OCI-LY7 (cell line): ENCODE data around the gene PRKN.

Experiments used
- EZH2phosphoT487 ChIP-seq: fragments of 200-600 bp; sonication (generic); IDR thresholded peaks from 2 replicates; pipeline ENCODE4 v1.6.1; 2018; ENCODE audit warnings: low read depth, borderline replicate concordance, mild to moderate bottlenecking, mixed run types, antibody characterized with exemption, low read length, moderate library complexity, mixed read lengths
- TF ChIP-seq, protein P1 (sequence below): fragments of 200-600 bp; sonication (generic); conservative IDR thresholded peaks from 2 replicates; pipeline ENCODE4 v1.5.1; 2014; ENCODE audit warnings: mild to moderate bottlenecking, antibody characterized with exemption, low read length, moderate library complexity, mixed read lengths

DNA sequence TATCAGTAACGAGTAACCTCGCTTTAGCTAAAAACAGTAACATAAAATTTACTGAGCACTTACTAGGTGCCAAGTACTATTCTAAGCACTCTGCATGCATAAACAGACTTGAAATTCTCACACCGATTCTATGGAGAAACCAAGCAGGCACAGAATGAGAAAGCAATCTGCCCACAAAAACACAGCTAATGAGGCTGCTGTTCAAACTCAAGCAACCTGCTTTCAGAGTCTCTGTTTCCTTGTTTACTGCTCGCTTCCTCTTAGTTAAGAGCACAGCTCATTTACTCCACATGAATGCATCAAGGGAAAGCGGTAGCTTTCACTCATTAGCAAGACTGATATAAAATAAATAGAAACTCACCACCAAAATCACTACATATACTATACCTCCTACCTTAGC, 37.4 kb downstream of the PRKN start:
- TF ChIP-seq, protein P1, sequence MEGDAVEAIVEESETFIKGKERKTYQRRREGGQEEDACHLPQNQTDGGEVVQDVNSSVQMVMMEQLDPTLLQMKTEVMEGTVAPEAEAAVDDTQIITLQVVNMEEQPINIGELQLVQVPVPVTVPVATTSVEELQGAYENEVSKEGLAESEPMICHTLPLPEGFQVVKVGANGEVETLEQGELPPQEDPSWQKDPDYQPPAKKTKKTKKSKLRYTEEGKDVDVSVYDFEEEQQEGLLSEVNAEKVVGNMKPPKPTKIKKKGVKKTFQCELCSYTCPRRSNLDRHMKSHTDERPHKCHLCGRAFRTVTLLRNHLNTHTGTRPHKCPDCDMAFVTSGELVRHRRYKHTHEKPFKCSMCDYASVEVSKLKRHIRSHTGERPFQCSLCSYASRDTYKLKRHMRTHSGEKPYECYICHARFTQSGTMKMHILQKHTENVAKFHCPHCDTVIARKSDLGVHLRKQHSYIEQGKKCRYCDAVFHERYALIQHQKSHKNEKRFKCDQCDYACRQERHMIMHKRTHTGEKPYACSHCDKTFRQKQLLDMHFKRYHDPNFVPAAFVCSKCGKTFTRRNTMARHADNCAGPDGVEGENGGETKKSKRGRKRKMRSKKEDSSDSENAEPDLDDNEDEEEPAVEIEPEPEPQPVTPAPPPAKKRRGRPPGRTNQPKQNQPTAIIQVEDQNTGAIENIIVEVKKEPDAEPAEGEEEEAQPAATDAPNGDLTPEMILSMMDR = no peak
- TF ChIP-seq EZH2phosphoT487 = no peak
